ENCODE measurements around the gene PPP1R37. TPM values are rescaled to one million over a fixed set of nuclear protein-coding genes. Genes with fewer than 3 reads are reported as not detected.

Gene PPP1R37
- total and polyA plus RNA-seq, 2 donors (not counting 1 experiment from before 2014, with no cell fraction given), result 20.7 to 28.1 TPM

DNA sequence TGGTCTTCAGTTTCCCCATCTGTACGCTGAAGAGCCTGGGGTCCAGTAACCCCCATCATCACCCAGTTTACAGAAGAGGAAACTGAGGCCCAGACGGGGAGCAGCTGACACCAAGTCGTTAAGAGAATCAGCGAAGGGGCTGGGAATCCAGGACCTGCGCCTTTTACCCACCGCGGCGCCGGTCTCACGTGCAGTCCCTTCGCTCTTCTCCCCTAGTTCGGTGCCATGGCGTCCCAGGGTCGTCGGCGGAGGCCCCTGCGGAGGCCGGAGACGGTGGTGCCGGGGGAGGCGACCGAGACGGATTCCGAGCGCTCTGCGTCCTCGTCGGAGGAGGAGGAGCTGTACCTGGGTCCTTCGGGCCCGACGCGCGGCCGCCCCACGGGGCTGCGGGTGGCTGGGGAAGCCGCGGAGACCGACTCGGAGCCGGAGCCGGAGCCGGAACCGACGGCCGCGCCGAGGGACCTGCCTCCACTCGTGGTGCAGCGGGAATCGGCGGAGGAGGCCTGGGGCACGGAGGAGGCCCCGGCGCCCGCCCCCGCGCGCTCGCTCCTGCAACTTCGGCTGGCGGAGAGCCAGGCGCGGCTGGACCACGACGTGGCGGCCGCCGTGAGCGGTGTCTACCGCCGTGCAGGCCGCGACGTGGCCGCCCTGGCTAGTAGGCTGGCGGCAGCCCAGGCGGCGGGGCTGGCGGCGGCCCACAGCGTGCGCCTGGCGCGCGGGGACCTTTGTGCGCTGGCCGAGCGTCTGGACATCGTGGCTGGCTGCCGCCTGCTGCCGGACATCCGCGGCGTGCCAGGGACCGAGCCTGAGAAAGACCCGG is 86.3 kb downstream of the PPP1R37 start:
- H3K27ac ChIP-seq (ENCODE audit: low read length in 2 of 2), result peak overlapping the region; percentile 79 to 82
- peaks cover 4% of the 10 kb centered on the region in 2 experiments for H3K36me3 ChIP-seq (replicated peaks in 1 of 2; ENCODE audit: control extremely low read depth in 1 of 2, control insufficient read depth in 1 of 2, extremely low read depth in 1 of 2, insufficient read depth in 2 of 2, low read length in 1 of 2)
- TF ChIP-seq EZH2 (IDR thresholded peaks at IDR 0.05; ENCODE audit: borderline replicate concordance, insufficient read depth, low read depth, low read length, poor library complexity, severe bottlenecking), result no peak
- TF ChIP-seq, protein P1, sequence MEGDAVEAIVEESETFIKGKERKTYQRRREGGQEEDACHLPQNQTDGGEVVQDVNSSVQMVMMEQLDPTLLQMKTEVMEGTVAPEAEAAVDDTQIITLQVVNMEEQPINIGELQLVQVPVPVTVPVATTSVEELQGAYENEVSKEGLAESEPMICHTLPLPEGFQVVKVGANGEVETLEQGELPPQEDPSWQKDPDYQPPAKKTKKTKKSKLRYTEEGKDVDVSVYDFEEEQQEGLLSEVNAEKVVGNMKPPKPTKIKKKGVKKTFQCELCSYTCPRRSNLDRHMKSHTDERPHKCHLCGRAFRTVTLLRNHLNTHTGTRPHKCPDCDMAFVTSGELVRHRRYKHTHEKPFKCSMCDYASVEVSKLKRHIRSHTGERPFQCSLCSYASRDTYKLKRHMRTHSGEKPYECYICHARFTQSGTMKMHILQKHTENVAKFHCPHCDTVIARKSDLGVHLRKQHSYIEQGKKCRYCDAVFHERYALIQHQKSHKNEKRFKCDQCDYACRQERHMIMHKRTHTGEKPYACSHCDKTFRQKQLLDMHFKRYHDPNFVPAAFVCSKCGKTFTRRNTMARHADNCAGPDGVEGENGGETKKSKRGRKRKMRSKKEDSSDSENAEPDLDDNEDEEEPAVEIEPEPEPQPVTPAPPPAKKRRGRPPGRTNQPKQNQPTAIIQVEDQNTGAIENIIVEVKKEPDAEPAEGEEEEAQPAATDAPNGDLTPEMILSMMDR (IDR thresholded peaks at IDR 0.05), result no peak
- Mint-ChIP-seq H3K4me1 (peaks cover 43% of the 10 kb centered on the region), H3K27me3 (no peaks in the 10 kb centered on the region), H3K9me3 (ENCODE audit: insufficient read depth) (no peaks in the 10 kb centered on the region), H3K4me3 (peak overlapping the region; percentile 95), H3K27ac (peak overlapping the region; percentile 96)
- H3K79me2 ChIP-seq (ENCODE audit: control insufficient read depth, insufficient read depth, low read length), result peaks cover 62% of the 10 kb centered on the region
- H4K20me1 ChIP-seq (ENCODE audit: control insufficient read depth, insufficient read depth, low read length, poor library complexity, severe bottlenecking), result peaks cover 39% of the 10 kb centered on the region
- H3K9ac ChIP-seq (ENCODE audit: low read length), result peak overlapping the region; percentile 86
- CTCF ChIA-PET, result interaction anchor here (0.8 to 1.8 kb wide), 7 partner anchors 8 to 525 kb away, joined by 3 to 19 read pairs (median 4); partner anchors contain the start of gene PPP1R37
- DNase-seq, result no peak
- 7% methylated on average over 97 of the region's 97 CpGs for WGBS (ENCODE audit: insufficient coverage)
- peak overlapping the region; percentile 93 to 99 (median 95) for H3K4me3 ChIP-seq (ENCODE audit: control extremely low read depth in 1 of 5, extremely low read depth in 1 of 5, insufficient read depth in 1 of 5, low read depth in 2 of 5, low read length in 4 of 5)
- no peaks in the 10 kb centered on the region for H3K27me3 ChIP-seq (replicated peaks in 1 of 4; ENCODE audit: control extremely low read depth in 1 of 4, control insufficient read depth in 3 of 4, insufficient read depth in 4 of 4, low read length in 3 of 4)
- ATAC-seq (ENCODE audit: low read depth), result no peak
- no peaks in the 10 kb centered on the region for H3K9me3 ChIP-seq (ENCODE audit: control extremely low read depth in 1 of 3, control insufficient read depth in 2 of 3, insufficient read depth in 1 of 3, low read length in 2 of 3)
- peaks cover 24 to 32% of the 10 kb centered on the region in 2 donors for H3K4me1 ChIP-seq (ENCODE audit: control insufficient read depth in 2 of 2, insufficient read depth in 2 of 2, low read length in 2 of 2)
- intact Hi-C loops (cut with micrococcal nuclease), result no loop called here
- H2AFZ ChIP-seq (ENCODE audit: insufficient read depth, low read depth, low read length, poor library complexity, severe bottlenecking), result peak overlapping the region; percentile 92
- H3K4me2 ChIP-seq (replicated peaks; ENCODE audit: low read depth, low read length, poor library complexity, severe bottlenecking), result peak overlapping the region; percentile 95
- POLR2A ChIA-PET, result interaction anchor here (0.6 to 1.5 kb wide), 4 partner anchors 101 to 1395 kb away, joined by 3 to 17 read pairs (median 3); partner anchors contain the start of gene GEMIN7

DNA sequence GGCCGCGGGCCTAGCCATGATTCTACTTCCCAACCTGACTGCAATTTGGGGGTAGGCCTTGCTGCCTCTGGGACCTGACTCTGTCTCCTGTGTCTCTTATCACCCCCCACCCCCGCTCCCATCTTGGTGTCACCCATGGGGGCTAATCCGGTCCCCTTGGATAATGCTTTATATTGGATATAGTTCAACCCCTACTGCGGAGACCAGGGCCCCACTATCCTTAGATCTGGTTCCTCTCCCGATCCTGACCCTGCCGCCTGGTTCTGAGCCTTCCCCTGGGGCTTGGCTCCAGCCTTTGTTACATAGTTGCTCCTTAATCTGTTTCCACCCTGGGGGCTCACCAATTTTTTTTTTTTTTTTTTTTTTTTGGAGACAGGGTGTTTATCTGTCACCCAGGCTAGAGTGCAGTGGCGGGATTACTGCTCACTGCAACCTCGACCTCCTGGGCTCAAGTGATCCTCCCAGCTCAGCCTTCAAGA is 87.0 kb downstream of the PPP1R37 start:
- Mint-ChIP-seq H3K27me3 (no peaks in the 10 kb centered on the region), H3K9me3 (ENCODE audit: insufficient read depth) (no peaks in the 10 kb centered on the region), H3K4me1 (peaks cover 48% of the 10 kb centered on the region), H3K4me3 (peak overlapping the region; percentile 73), H3K27ac (no peak overlapping the region)
- peak overlapping the region in 1 of 2 donors; percentile 23 for H3K27ac ChIP-seq (ENCODE audit: low read length in 2 of 2)
- ChIA-PET CTCF (no interaction called here), POLR2A (interaction anchor here (1.5 kb wide), 1 partner anchor 105 kb away, joined by 3 read pairs; no protein-coding TSS in a partner anchor)
- H4K20me1 ChIP-seq (ENCODE audit: control insufficient read depth, insufficient read depth, low read length, poor library complexity, severe bottlenecking), result peaks cover 43% of the 10 kb centered on the region
- peak overlapping the region; percentile 86 for H3K9ac ChIP-seq (ENCODE audit: low read length)
- peaks cover 4% of the 10 kb centered on the region in 2 experiments for H3K36me3 ChIP-seq (replicated peaks in 1 of 2; ENCODE audit: control extremely low read depth in 1 of 2, control insufficient read depth in 1 of 2, extremely low read depth in 1 of 2, insufficient read depth in 2 of 2, low read length in 1 of 2)
- no peaks in the 10 kb centered on the region for H3K27me3 ChIP-seq (replicated peaks in 1 of 4; ENCODE audit: control extremely low read depth in 1 of 4, control insufficient read depth in 3 of 4, insufficient read depth in 4 of 4, low read length in 3 of 4)
- peaks cover 59% of the 10 kb centered on the region for H3K79me2 ChIP-seq (ENCODE audit: control insufficient read depth, insufficient read depth, low read length)
- H3K4me1 ChIP-seq (ENCODE audit: control insufficient read depth in 2 of 2, insufficient read depth in 2 of 2, low read length in 2 of 2), result peaks cover 26 to 38% of the 10 kb centered on the region in 2 donors
- WGBS (ENCODE audit: insufficient coverage), result 52% methylated on average over 3 of the region's 9 CpGs
- peak overlapping the region; percentile 92 for H2AFZ ChIP-seq (ENCODE audit: insufficient read depth, low read depth, low read length, poor library complexity, severe bottlenecking)
- ATAC-seq (ENCODE audit: low read depth) (no peak), DNase-seq (no peak)
- H3K4me3 ChIP-seq (ENCODE audit: control extremely low read depth in 1 of 5, extremely low read depth in 1 of 5, insufficient read depth in 1 of 5, low read depth in 2 of 5, low read length in 4 of 5), result peak overlapping the region in 3 of 5 experiments; percentile 93 to 95 (median 95)
- H3K4me2 ChIP-seq (replicated peaks; ENCODE audit: low read depth, low read length, poor library complexity, severe bottlenecking), result peak overlapping the region; percentile 95
- intact Hi-C loops (cut with micrococcal nuclease), result no loop called here
- TF ChIP-seq EZH2 (IDR thresholded peaks at IDR 0.05; ENCODE audit: borderline replicate concordance, insufficient read depth, low read depth, low read length, poor library complexity, severe bottlenecking), result no peak
- TF ChIP-seq, protein P1 (IDR thresholded peaks at IDR 0.05), result no peak
- no peaks in the 10 kb centered on the region for H3K9me3 ChIP-seq (ENCODE audit: control extremely low read depth in 1 of 3, control insufficient read depth in 2 of 3, insufficient read depth in 1 of 3, low read length in 2 of 3)
